GM12801 (cell line): ENCODE data around the gene FAM174A.

ENCODE experiments used
- CTCF ChIP-seq: IDR thresholded peaks from one replicate; pipeline ENCODE4 v1.5.1; 2011; ENCODE audit warnings: control low read depth; ENCODE audit not compliant: insufficient read length; ENCODE audit errors: extremely low read depth

The FAM174A gene

DNA sequence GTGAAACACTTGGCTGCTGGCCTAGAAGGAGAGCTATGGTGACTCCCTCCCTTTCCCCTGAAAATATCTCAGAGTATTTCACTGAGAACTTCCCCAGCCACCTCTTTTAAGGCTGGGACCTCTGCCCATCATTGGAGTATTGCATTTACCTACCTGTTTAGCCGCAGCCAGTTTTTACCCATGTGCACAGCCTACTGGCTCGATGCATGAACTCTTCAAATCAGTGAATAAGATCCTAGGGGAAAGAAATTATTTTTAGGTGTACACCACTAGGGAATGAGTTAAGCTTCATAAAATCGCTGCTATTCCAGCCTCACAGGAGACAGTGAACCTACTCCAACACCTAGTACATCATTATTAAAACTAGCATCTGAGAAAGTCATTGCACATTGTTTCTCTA, 16.8 kb upstream of the FAM174A start:
- no peak for TF ChIP-seq CTCF

GRCh38 chr5:100519075-100519474, 16.1 kb upstream of the FAM174A start:
- no peak for TF ChIP-seq CTCF

DNA sequence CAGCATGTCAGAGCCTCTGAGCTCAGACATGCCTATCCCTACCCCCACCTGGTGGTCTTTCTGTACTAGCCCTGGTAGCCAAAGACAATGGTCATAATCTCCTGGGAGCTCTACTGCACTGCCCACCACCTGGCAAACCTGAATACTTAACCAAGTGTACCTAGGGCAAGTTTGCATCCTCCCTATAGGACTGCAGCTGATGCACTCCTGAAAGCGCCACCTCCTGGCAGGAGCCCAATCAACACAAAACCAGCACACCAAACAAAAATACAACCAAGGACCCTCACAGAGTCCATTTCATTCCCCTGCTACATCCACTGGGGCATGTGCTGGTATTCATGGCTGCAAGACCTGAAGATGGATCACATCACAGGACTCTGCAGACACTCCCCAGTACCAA, 14.8 kb upstream of the FAM174A start:
- no peak for TF ChIP-seq CTCF

GRCh38 chr5:100537946-100538345, 2.8 kb downstream of the FAM174A start:
- no peak for TF ChIP-seq CTCF

- TF ChIP-seq CTCF = no peak
Observed at GRCh38 chr5:100539519-100539918, 4.3 kb downstream of the FAM174A start.

DNA sequence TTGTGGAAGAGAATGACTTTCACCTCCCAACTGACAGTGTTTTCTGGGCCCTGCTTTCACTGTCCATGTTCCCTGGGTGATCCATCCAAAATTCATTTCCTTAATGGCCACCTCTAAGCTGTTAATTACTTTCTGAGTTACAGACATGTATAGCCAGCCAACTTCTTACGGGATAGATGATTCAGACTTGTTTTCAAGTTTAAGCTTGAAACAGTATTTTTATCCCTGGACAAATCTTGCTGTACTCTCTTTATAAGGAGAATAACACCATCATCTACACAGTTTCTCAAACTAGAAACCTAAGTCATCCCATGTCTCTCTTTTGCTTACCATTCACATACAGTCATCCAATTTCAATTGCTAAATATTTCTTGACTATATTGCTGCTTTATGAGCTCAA, 6.9 kb downstream of the FAM174A start:
- TF ChIP-seq CTCF = no peak

- TF ChIP-seq CTCF = no peak
Observed at GRCh38 chr5:100546001-100546400, 10.8 kb downstream of the FAM174A start.

GRCh38 chr5:100550531-100551051, 15.4 kb downstream of the FAM174A start:
- TF ChIP-seq CTCF = no peak
